CD4-positive, alpha-beta T cell treated with Interleukin-12 subunit alpha and Interleukin-12 subunit beta, for 1 hour (primary cell): Measurements from ENCODE around the gene ZNF236.
"Not testable (repeated sequence)": the region's sequence is repeated elsewhere in the genome, so short reads cannot be mapped to it uniquely, and the experiment has no call there.

Experiments used
- DNase-seq: peaks from one replicate; pipeline ENCODE4 v3.0.0-alpha.2; 2020

ZNF236 gene

DNA sequence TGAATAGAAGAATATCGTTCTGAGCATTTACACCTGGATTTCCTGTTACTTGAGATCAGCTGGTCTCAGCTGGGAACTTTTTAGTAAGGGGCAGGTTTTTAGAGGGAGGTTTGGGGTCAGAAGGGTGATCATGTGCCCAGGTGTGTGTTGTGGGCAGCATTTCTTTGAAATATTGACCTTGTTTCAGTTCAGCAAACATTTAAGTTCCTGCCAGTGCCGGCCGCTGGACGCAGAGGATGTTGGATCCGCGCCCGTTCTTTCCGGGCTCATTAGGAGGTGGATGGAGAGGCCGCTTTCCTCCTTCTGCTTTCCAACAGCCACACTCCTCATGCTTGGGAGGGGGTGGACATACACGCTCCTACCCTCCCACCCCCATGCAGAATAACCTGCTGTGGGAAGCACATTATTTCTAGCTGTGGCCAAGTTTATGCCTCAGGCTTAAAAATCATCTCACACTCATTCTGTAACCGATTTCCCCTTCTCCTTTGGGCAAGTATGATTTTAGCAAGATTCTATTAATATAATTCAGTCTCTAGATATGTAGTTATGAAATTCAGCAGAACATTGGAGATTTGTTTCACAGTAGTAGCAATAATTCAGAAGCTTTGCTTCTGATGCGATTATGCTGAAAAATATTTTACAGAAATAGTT is 131.4 kb downstream of the ZNF236 start:
- DNase-seq = no peak

DNA sequence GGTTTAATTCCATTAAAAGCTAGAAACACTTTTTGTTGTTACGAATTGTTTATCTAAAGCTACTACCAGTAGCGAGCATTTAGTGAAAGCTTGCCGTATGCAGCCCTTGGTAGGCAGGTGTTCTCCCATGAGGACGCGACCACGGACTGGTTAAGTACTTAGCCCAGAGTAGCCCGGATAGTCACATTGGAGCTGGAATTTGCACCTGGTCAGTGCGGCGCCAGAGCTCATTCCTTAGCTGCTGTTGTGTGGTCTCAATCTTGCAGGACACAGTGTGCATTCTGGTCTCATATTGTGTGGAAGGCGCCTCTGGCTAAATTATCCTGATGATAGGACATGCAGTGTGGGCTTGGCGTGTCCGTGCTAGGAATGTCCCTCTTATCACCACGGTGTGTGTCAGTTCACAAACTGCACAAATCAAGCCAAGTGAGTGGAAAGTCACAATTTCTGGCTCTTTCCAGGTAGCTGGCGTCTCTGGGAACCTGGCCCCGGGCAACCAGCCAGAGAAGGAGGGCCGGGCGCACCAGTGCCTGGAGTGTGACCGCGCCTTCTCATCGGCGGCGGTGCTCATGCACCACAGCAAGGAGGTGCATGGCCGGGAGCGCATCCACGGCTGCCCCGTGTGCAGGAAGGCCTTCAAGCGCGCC is 133.3 kb downstream of the ZNF236 start:
- DNase-seq = no peak

DNA sequence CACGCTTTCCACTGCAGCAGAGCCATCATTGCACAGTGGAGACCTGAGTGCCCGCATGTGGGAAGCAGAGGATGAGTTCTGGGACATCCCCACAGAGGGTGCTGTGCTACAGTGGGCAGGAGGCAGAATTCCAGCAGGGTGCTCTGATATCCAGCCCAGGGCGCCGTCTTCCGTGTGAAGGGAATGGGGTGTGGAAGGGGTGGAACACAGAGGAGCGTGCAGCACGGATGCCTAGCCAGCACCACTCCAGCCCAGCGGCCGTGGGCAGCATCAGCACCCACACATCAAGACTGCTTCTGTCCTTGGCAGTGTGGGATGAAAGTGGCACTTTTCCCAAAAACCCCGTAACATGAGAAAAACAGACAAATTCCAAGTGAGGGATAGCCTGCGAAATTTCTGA is 134.3 kb downstream of the ZNF236 start:
- DNase-seq = no peak

DNA sequence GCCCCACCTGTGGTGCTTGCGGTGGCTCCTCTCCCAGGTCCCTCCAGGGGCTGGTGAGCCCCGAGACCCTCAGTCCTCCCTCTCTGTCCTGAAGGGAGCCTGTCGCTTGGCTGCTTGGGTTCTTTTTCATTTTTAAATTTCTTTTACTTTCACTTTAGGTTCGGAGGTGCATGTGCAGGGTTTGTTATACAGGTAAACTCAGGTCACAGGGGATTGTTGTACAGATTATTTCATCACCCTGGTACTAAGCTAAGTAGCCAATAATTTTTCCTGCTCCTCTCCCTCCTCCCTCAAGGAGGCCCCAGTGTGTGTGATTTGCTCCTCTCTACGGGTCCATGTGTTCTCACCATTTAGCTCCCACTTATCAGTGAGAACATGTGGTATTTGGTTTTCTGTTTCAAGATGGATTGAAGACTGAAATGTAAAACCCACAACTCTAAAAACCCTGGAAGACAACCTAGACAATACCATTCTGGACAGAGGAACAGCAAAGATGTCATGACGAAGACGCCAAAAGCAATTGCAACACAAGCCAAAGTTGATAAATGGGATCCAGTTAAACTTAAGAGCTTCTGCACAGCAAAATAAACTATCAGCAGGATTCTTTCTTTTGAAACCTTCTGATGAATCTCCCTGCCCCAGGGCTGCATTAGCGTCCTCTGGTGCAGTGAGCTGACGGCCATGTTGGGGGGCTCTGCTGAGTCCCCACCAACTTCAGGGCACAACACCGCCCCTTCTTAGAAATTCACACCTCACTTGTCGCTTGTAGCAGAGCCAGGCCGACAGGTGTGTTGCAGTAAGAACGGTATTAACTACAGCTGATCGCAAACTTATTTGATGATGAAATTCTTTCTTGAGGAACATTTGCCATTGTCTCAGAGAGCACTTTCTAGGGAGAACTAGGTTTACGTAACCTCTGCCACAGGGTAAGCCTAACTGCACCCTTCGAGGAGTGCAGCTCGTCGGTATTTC is 135.3 kb downstream of the ZNF236 start:
- DNase-seq = no peak

DNA sequence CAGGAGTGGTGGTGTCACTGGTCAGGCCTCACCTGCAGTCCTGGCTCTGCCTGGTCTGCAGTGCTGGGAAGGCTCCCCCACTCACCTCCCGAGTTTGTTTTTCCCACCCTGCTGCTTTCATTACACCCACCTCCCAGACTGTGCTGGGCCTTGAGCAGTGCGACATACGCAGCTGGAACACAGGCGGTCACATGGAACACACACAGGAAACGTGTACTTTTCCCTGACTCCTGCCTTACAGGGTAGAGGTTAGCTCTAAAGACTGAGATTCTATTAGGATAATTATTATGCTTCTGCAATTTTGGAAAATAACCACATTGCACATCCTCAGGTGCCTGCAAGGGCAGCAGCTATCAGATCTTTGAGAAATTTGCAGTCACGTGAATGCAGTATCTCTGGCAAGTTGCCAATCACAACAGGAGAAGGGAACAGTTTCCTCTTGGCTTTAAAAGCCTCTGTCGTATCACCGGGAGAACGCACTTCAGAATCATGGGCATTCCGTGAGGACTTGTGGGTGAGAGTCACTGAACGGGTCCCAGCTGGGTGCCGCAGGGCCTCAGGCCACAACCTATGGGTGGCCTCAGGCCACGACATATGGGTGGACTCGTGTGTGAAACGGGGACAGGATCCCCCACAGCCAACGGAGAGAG is 136.5 kb downstream of the ZNF236 start:
- DNase-seq = no peak

DNA sequence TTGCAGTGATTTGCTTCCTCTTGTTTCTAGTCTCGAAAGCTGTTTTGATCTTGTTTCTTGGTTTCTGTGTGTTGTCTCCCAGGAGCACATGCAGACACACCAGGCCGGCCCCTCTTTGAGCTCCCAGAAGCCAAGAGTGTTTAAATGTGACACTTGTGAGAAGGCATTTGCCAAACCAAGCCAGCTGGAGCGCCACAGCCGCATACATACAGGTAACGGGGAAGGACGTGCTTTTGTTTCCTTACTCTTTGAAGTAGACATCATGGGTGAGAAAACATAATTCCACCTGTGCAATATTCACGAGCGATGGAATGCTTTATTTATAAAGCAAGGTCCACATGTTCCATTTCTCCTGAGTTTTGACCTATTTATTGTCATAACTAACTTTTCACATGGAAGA is 137.2 kb downstream of the ZNF236 start:
- DNase-seq = no peak

DNA sequence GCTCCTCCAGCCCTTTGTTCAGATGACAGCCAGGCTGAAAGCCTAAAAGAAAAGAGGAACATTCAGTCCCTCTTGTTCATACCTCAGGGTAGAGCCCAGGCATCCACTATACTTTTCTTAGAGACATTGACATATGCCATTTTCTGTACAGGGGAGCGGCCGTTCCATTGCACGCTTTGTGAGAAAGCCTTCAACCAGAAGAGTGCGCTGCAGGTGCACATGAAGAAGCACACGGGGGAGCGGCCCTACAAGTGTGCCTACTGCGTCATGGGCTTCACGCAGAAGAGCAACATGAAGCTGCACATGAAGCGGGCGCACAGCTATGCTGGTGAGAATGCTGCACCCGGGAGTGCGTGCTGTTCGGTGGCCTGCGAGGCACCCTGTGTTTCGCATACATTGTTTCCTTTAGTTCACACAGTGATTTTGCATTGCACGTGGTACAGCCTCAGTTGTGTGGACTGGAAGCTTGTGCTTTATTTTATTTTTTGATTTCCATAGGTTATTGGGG is 138.2 kb downstream of the ZNF236 start:
- no peak for DNase-seq

DNA sequence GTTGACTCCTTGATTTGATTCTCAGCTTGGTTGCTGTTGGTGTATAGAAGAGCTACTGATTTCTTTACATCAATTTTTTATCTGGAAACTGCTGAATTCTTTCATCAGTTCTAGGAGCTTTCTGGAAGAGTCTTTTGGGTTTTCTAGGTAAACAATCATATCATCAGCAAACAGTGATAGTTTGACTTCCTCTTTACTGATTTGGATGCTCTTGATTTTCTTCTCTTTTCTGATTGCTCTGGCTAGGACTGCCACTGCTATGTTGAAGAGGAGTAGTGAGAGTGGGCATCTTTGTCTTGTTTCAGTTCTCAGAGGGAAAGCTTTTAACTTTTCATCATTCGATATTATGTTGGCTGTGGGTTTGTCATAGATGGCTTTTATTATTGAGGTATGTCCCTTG is 140.5 kb downstream of the ZNF236 start:
- no peak for DNase-seq

DNA sequence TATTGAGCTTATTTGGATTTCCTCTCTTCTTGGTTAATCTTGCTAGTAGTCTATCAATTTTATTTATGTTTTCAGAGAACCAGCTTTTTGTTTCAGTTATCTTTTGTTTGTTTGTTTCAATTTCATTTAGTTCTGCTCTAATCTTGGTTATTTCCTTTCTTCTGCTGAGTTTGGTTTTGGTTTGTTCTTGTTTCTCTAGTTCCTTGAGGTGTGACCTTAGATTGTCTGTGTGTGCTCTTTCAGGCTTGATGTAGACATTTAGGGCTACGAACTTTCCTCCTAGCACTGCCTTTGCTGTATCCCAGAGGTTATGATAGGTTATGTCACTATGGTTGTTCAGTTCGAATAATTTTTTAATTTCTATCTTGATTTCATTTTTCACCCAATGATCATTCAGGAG is 141.6 kb downstream of the ZNF236 start:
- no peak for DNase-seq

DNA sequence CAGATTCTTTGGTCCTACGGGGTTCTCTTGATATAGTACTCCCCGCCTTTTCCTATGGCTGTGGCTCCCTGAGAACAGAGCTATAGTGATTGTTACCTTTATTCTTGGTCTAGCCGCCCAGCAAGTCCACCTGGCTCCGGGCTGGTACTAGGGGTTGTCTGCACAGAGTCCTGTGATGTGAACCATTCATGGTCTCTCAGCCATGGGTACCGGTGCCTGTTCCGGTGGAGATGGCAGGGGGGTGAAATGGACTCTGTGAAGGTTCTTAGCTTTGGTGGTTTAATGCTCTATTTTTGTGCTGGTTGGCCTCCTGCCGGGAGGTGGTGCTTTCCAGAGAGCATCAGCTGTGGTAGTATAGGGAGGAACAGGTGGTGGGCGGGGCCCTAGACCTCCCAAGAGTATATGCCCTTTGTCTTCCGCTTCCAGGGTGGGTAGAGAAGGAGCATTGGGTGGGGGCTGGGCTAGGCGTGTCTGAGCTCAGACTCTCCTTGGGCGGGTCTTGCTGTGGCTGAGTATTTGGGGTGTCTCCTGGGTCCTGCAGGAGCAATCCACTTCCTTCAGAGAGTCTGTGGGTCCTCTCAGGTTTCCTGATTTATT is 143.3 kb downstream of the ZNF236 start:
- not testable (repeated sequence) for DNase-seq

DNA sequence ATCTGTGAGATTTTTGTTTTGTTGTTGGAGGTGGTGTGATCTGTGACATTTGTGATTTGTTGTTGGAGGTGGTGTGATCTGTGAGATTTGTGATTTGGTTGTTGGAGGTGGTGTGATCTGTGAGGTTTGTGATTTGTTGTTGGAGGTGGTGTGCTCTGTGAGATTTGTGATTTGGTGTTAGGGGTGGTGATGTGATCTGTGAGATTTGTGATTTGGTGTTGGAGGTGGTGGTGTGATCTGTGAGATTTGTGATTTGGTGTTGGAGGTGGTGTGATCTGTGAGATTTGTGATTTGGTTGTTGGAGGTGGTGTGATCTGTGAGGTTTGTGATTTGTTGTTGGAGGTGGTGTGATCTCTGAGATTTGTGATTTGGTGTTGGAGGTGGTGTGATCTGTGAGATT is 144.9 kb downstream of the ZNF236 start:
- DNase-seq = not testable (repeated sequence)

DNA sequence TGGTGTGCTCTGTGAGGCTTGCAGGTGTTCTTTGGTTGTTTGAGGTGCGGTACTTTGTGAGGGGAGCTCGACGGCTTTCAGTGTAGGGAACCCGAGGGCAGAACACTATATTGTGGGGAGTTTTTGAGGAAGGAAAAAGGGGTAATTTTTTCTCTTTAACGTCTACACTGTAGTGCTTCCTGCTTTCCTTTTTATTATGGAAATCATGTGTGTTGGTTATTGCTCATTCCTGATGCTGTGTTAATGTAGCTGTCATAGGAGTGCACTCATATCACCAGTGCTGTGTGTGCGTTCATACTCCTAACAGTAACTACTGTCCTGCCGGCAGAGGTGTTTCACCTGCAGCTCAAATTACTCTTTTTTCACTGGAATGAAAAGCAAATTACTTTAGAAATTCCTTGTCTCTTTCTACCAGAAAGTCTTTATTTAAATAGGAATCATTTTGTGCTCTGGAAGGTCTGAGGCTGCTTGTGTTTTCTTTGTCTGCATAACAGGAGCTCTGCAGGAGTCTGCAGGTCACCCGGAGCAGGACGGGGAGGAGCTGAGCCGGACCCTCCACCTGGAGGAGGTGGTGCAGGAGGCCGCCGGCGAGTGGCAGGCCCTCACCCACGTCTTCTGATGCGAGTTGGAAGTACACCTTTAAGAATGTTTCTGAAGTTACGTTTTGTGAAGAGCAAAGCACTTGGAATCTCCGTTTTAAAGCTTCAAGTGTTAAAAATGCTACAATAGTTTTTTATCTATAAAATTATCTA is 145.5 kb downstream of the ZNF236 start:
- no peak for DNase-seq

DNA sequence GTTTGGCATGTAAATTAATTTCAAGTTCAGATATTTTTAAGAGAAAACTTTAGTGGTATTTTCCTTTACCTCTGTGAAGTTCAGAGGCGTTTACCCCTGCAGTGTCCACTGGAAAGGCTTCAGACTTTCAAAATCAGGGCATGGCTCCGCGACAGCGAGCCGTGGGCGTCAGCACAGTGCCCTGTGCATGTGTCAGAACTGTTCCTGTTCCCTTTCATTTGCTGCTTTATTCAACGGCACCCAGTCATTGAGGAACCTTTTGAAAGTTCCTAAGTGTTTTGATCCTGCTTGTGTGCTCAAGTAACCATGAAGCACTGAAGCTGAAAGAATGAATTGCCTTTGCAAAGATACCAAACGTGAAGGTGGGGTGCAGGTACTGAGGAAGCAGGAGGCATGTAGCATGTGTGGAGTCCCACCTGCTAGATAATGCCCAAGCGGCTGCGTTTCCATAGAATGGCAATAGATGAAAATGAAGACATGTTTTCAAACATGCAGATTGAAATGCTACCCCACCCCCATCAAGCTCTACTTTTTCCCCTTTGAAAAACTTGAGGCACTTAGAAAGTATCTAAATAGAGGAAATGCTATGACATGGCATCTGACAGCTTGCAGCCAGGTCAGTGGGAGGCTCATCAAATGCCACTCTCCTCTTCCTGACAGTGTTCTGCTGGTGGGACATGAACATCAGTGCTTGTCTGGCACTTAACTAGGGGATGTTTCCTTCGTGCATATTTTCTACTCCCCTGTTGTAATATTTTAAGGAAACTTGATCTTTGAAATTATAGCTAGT is 148.6 kb downstream of the ZNF236 start:
- no peak for DNase-seq

DNA sequence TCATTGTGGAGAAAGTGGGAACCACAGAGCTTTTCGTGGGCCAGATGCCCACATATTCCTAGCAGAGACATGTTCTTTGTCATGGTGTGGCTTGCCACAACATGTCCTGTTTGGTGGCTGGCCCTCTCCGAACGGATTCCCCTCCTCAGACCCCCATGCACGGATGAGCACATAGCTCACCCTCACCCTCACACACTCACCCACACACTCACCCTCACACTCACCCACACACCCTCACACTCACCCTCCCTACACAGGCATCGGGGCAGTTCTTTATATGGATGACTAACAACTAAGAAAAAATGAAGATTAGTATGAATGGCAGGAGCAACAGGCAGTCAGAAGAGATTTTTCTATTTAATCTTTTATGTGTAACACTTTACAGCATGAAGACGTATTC is 149.9 kb downstream of the ZNF236 start:
- no peak for DNase-seq

DNA sequence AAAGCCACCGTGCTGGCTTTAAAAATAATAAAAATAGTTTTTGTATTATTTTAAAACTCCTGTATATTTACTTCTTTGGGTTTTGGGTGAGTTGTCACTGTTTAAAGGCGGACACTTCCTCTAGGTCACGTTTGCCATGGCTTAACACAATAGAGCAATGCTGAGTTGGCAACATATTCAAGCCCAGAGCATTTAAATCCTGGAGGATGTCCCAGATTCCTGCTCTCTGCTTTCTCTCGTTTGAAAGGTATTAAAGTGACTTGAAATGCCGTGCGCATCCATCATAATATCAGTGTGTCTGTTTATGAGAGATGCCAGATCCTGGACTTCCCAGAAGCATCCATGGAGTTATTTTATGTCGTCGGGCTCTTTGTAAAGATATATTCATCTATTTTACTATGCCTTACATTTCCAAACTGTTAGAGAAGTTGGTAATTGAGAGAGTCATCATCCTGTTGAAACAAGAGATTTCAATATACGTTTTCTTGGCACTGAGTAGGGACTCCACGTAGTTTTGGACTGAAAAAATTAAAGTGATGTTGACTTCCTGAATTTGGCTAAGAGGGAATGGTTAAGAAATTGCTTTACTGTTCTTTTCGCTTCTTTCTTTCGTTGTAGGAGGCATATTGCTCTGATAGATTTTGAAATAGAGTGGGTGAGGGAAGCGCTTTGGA is 150.6 kb downstream of the ZNF236 start:
- no peak for DNase-seq

DNA sequence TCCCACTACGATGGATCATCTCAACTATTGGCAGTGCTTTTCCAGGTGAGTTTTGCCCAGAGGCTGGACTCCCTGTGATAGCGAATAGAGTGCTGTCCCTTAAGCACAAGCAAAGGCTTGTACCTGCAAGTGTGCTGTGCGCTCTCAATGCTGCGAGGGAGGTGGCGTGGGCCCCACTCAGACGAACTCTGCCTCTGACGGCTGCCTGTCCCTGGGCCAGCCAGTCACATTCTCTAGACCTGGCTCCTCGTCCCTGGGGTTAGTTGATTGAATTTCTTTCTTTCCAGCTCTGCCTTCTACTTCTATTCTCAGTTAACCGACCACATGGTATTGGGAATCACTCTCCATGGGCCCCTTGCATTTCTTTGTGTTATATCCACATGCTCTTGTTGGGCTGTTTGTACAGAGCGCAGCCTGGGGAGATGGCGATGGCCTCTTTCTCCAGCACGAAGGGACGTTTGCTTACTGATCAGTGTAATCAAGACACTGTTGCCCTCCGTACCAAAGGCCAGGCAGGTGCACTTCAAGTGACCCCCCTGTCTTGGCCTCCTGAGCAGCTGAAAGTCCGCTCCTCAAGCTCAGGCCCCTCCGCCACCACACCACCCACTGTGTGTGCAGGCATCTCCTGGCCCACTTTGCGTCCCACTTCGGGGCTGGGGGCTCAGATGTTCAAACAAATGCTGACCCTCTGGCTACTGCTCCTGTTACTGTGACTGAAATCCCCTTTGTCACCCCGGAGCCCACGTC is 151.3 kb downstream of the ZNF236 start:
- DNase-seq = no peak

DNA sequence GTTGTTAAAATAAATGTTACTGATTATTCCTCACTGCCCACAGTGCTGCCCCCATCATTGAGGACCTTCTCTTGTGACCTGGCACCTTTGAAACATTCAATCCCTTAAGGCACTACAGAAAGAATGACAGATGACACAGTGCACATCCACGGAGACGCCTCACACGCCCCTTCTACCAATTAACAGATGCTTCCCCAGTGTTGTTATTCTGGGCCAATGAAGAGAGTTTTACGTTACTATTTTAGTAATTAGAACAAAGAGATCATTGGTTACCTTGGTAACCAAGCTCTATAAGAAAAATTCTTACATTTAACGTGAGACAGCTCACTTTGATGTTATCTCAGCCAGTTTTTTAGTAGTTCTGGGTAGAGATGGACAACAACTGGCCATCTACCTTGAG is 152.0 kb downstream of the ZNF236 start:
- no peak for DNase-seq

DNA sequence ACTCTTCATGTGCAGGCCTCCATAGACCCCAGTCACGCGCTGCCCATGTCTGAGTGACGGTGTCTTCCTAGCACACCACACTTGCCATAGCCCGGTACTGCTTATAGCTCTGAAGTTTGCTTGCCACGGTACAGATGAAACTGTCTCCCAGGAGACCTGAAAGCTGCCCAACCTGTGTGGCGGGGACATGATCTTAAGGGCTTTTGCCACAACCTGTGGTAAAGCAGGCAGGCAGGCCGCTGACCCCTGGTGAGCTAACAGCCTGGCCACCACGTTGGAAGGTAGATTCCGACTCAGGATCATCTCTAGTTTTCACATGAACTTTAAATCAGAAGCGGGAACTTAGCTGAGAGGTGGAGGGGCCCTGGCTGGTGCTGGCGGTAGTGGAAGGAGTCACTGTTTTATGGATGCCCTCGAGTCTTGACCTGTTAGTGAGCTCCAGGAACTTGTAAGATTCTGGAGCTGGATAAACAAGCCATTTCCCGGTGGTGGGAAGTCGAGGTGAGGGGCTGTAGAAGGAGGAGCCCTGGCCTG is 153.3 kb downstream of the ZNF236 start:
- no peak for DNase-seq

DNA sequence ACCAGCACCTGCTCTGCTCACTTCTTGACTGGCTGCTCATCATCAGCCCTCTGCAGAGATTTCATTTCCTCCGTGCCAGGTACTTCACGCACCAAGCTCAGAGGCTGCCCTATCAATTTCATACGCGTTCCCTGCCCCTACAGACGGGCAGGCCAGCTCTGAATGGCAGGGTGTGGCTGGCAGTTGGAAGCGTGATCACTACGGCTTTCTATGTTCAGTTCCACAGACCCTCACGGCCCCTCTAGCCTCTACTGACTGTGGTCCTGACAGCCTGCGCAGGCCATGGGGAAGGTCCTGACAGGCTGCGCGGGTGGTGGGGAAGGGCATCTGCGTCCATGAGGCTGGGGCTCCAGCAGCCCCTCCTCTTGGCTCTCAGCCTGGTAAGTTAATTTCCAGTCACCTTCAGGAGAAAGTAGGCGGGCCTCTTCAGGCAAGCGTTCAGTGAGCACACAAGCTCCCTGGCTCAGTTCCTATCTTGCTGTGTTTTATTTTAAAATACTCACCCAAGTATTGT is 154.8 kb downstream of the ZNF236 start:
- no peak for DNase-seq
